GM18951 (cell line): Measurements from ENCODE around the gene ASIC3.

Experiments used
- POLR2A ChIP-seq: IDR thresholded peaks from 4 replicates; pipeline ENCODE4 v1.6.1; 2011; ENCODE audit warnings: mild to moderate bottlenecking; ENCODE audit not compliant: insufficient read length, insufficient read depth; ENCODE audit errors: extremely low read depth
- in situ Hi-C: fragments of 300-500 bp; cut with MboI; formaldehyde crosslinking; loops from one replicate; pipeline ENCODE4 v1.12.0; 2022; ENCODE audit warnings: low sequenced_read_pairs, mixed read lengths, inconsistent platforms; ENCODE audit not compliant: unreplicated experiment

Gene ASIC3

GRCh38 chr7:151045967-151046366 is 2.4 kb upstream of the ASIC3 start:
- in situ Hi-C loops, result no loop called here
- TF ChIP-seq POLR2A, result no peak

- in situ Hi-C loops, result no loop called here
- TF ChIP-seq POLR2A, result no peak
Measured at GRCh38 chr7:151046603-151047573, 1.4 kb upstream of the ASIC3 start.

- TF ChIP-seq POLR2A, result no peak
- in situ Hi-C loops, result no loop called here
Measured at GRCh38 chr7:151048911-151049463, 656 bp downstream of the ASIC3 start.

GRCh38 chr7:151051108-151051507 is 2.8 kb downstream of the ASIC3 start:
- in situ Hi-C loops, result no loop called here
- TF ChIP-seq POLR2A, result no peak

- no peak for TF ChIP-seq POLR2A
- in situ Hi-C loops, result no loop called here
Measured at GRCh38 chr7:151053096-151053495, 4.8 kb downstream of the ASIC3 start.

- no peak for TF ChIP-seq POLR2A
- in situ Hi-C loops, result no loop called here
Measured at GRCh38 chr7:151053751-151054150, 5.4 kb downstream of the ASIC3 start.

GRCh38 chr7:151056283-151056665 is 7.9 kb downstream of the ASIC3 start:
- in situ Hi-C loops, result no loop called here
- no peak for TF ChIP-seq POLR2A

- no peak for TF ChIP-seq POLR2A
- in situ Hi-C loops, result no loop called here
Measured at GRCh38 chr7:151056666-151057505, 8.6 kb downstream of the ASIC3 start.

GRCh38 chr7:151057506-151057988 is 9.2 kb downstream of the ASIC3 start, which contains the start of gene CDK5:
CDK5 (minus strand) TSS chr7:151057897; CDS start chr7:151057848, 49 bp downstream.
- in situ Hi-C loops, result no loop called here

GRCh38 chr7:151057989-151058780 is 9.9 kb downstream of the ASIC3 start:
- in situ Hi-C loops, result no loop called here
- peak; percentile 64 for TF ChIP-seq POLR2A

More at GRCh38 chr7:151057506-151057988, 9.2 kb downstream of the ASIC3 start, which contains the start of gene CDK5:
- no peak for TF ChIP-seq POLR2A

- in situ Hi-C loops, result no loop called here
- no peak for TF ChIP-seq POLR2A
Measured at GRCh38 chr7:151058781-151059366, 10.5 kb downstream of the ASIC3 start.
